H9 (cell line): Measurements from ENCODE around the gene GPBP1L1. TPM values are rescaled to one million over a fixed set of nuclear protein-coding genes. Genes with fewer than 3 reads are reported as not detected.
A peak's percentile ranks its signal among the peaks of the same experiment; 100 is the strongest.

Source experiments
- DNase-seq: peaks from one replicate; pipeline ENCODE4 v3.0.0-alpha.2; 2017
- H2AFZ ChIP-seq: one replicate; pipeline ENCODE4 v1.6.1; 2013; ENCODE audit warnings: mild to moderate bottlenecking, low read length, control low read depth, moderate library complexity
- H2AK5ac ChIP-seq: 2 replicates; pipeline ENCODE4 v1.6.1; 2013; ENCODE audit warnings: low read length, control low read depth, mixed read lengths; ENCODE audit not compliant: insufficient read length
- H2BK120ac ChIP-seq: one replicate; pipeline ENCODE4 v1.6.1; 2013; ENCODE audit warnings: low read depth, mild to moderate bottlenecking, low read length, control low read depth, inconsistent platforms; ENCODE audit not compliant: poor library complexity, severe bottlenecking
- H2BK12ac ChIP-seq: 2 replicates; pipeline ENCODE4 v1.6.1; 2013; ENCODE audit warnings: low read length, control low read depth, mixed read lengths, low read depth; ENCODE audit not compliant: insufficient read length
- H2BK15ac ChIP-seq: 2 replicates; pipeline ENCODE4 v1.6.1; 2013; ENCODE audit warnings: low read depth, low read length, control low read depth
- H2BK20ac ChIP-seq: one replicate; pipeline ENCODE4 v1.6.1; 2013; ENCODE audit warnings: low read depth, mild to moderate bottlenecking, low read length, control low read depth, inconsistent platforms; ENCODE audit not compliant: poor library complexity, severe bottlenecking
- H2BK5ac ChIP-seq: 2 replicates; pipeline ENCODE4 v1.6.1; 2013; ENCODE audit warnings: low read length, control low read depth, mixed read lengths; ENCODE audit not compliant: insufficient read length
- H3K14ac ChIP-seq: 2 replicates; pipeline ENCODE4 v1.6.1; 2013; ENCODE audit warnings: low read length, control low read depth; ENCODE audit not compliant: insufficient read depth
- H3K18ac ChIP-seq: 2 replicates; pipeline ENCODE4 v1.6.1; 2013; ENCODE audit warnings: low read depth, mild to moderate bottlenecking, mixed read lengths, low read length, control low read depth; ENCODE audit not compliant: insufficient read length
- H3K23ac ChIP-seq: 2 replicates; pipeline ENCODE4 v1.6.1; 2013; ENCODE audit warnings: low read length, control low read depth, mixed read lengths, low read depth; ENCODE audit not compliant: insufficient read length
- H3K23me2 ChIP-seq: 2 replicates; pipeline ENCODE4 v1.6.1; 2013; ENCODE audit warnings: low read depth, mild to moderate bottlenecking, mixed read lengths, low read length, control low read depth; ENCODE audit not compliant: insufficient read length, poor library complexity, severe bottlenecking
- H3K27ac ChIP-seq: 2 replicates; pipeline ENCODE4 v1.5.1; 2013; ENCODE audit warnings: low read length, control low read depth, mixed read lengths, low read depth; ENCODE audit not compliant: insufficient read length
- H3K27me3 ChIP-seq: 2 replicates; pipeline ENCODE4 v1.6.1; 2013; ENCODE audit warnings: low read length, control low read depth, inconsistent platforms; ENCODE audit not compliant: insufficient read depth
- H3K4ac ChIP-seq: 2 replicates; pipeline ENCODE4 v1.6.1; 2013; ENCODE audit warnings: low read depth, mild to moderate bottlenecking, control low read depth, inconsistent platforms, low read length, moderate library complexity
- H3K4me1 ChIP-seq: 2 replicates; pipeline ENCODE4 v1.6.1; 2013; ENCODE audit warnings: low read length, control low read depth, inconsistent platforms; ENCODE audit not compliant: insufficient read depth
- H3K4me2 ChIP-seq: 2 replicates; pipeline ENCODE4 v1.6.1; 2013; ENCODE audit warnings: low read length, control low read depth, mixed read lengths; ENCODE audit not compliant: insufficient read length, insufficient read depth
- H3K56ac ChIP-seq: 2 replicates; pipeline ENCODE4 v1.6.1; 2013; ENCODE audit warnings: low read depth, mild to moderate bottlenecking, mixed read lengths, low read length, control low read depth; ENCODE audit not compliant: insufficient read length
- H3K79me1 ChIP-seq: 2 replicates; pipeline ENCODE4 v1.6.1; 2013; ENCODE audit warnings: low read depth, mild to moderate bottlenecking, moderate library complexity, low read length, control low read depth, inconsistent platforms; ENCODE audit not compliant: insufficient read depth, poor library complexity, severe bottlenecking
- H3K79me2 ChIP-seq: 2 replicates; pipeline ENCODE4 v1.6.1; 2013; ENCODE audit warnings: low read length, control low read depth, inconsistent platforms; ENCODE audit not compliant: insufficient read depth
- H3K9ac ChIP-seq: 2 replicates; pipeline ENCODE4 v1.6.1; 2013; ENCODE audit warnings: low read length, control low read depth, mixed read lengths; ENCODE audit not compliant: insufficient read length; ENCODE audit errors: extremely low read depth
- H3K9me3 ChIP-seq: one replicate; pipeline ENCODE4 v1.6.1; 2013; ENCODE audit warnings: low read depth, low read length, inconsistent platforms; ENCODE audit not compliant: control insufficient read depth
- H3T11ph ChIP-seq: one replicate; pipeline ENCODE4 v1.6.1; 2013; ENCODE audit warnings: mild to moderate bottlenecking, low read length, control low read depth, inconsistent platforms
- H4K20me1 ChIP-seq: one replicate; pipeline ENCODE4 v1.6.1; 2013; ENCODE audit not compliant: control insufficient read depth, insufficient read length, insufficient read depth
- H4K5ac ChIP-seq: 2 replicates; pipeline ENCODE4 v1.6.1; 2013; ENCODE audit warnings: low read depth, mild to moderate bottlenecking, mixed read lengths, low read length, control low read depth; ENCODE audit not compliant: insufficient read length
- H4K8ac ChIP-seq: replicated peaks from 2 replicates; pipeline ENCODE4 v1.6.1; 2013; ENCODE audit warnings: low read length, control low read depth, mixed read lengths, low read depth; ENCODE audit not compliant: insufficient read length
- H4K91ac ChIP-seq: 2 replicates; pipeline ENCODE4 v1.6.1; 2013; ENCODE audit warnings: low read depth, mild to moderate bottlenecking, moderate library complexity, mixed read lengths, low read length, control low read depth; ENCODE audit not compliant: insufficient read length
- H3K27ac Mint-ChIP-seq, 3 experiments: 2 replicates in 2 of 3; 3 replicates in 1 of 3; pipeline ENCODE4 v1.8.0; 2020 to 2021; ENCODE audit warnings: mixed read lengths in 3 of 3, mild to moderate bottlenecking in 1 of 3, moderate library complexity in 1 of 3
- H3K27me3 Mint-ChIP-seq: 2 replicates; pipeline ENCODE4 v1.8.0; 2021; ENCODE audit warnings: low read depth, mild to moderate bottlenecking, moderate library complexity, mixed read lengths
- H3K36me3 Mint-ChIP-seq, 3 experiments: 2 replicates in 2 of 3; 3 replicates in 1 of 3; pipeline ENCODE4 v1.8.0; 2020 to 2021; ENCODE audit warnings: low read depth in 3 of 3, mixed read lengths in 3 of 3; ENCODE audit not compliant: insufficient read depth in 1 of 3
- H3K4me1 Mint-ChIP-seq, 2 experiments: 2 replicates each; pipeline ENCODE4 v1.8.0; 2020; ENCODE audit warnings: mixed read lengths in 2 of 2
- H3K4me3 Mint-ChIP-seq, 2 experiments: 2 replicates in 1 of 2; 3 replicates in 1 of 2; pipeline ENCODE4 v1.8.0; 2020 to 2021; ENCODE audit warnings: mild to moderate bottlenecking in 2 of 2, mixed read lengths in 2 of 2, moderate library complexity in 1 of 2
- H3K9me3 Mint-ChIP-seq, 2 experiments: 2 replicates in 1 of 2; 3 replicates in 1 of 2; pipeline ENCODE4 v1.8.0; 2020; ENCODE audit warnings: mild to moderate bottlenecking in 2 of 2, mixed read lengths in 2 of 2, moderate library complexity in 1 of 2
- CTCF ChIP-seq: fragments of 200-600 bp; sonication (generic); conservative IDR thresholded peaks from 3 replicates; pipeline ENCODE4 v1.8.0; 2021; ENCODE audit warnings: antibody characterized with exemption, mild to moderate bottlenecking
- WGBS: extraction: QIAGEN DNeasy Blood & Tissue Kit; methylation state at CpG from one replicate; pipeline ENCODE4 v1.1.7; 2013; ENCODE audit warnings: missing lambda C conversion rate, low lambda C conversion rate, mixed read lengths; ENCODE audit not compliant: insufficient read length; ENCODE audit errors: extremely low coverage; 5-methylcytosine and 5-hydroxymethylcytosine counted together
- total RNA-seq: library from RNA; stranded (reverse); gene quantifications from 2 replicates; pipeline ENCODE4 v1.2.1, GENCODE V29; 2021

Gene GPBP1L1
- total RNA-seq, 1 experiment from 2014 or later = 115 TPM

GRCh38 chr1:45660336-45660735, 26.0 kb downstream of the GPBP1L1 start:
- Mint-ChIP-seq H3K4me1 (peaks cover 5 to 7% of the 10 kb centered on the region in 2 experiments; a peak in 3 of 4 replicates), H3K4me3 (no peak overlapping the region), H3K27me3 (no peaks in the 10 kb centered on the region; the same call in 1 of the 2 replicates), H3K36me3 (peaks cover 42 to 63% (median 63%) of the 10 kb centered on the region in 3 experiments), H3K27ac (peak overlapping the region in 1 of 3 experiments; percentile 67; a peak in 2 of 7 replicates), H3K9me3 (0 out of 5 replicates have a peak, but pooled peaks cover 0 to 3% of the 10 kb centered on the region in 2 experiments)
- no peak for DNase-seq
- Histone ChIP-seq H3K4me2 (no peak overlapping the region), H3K4me1 (no peaks in the 10 kb centered on the region), H3K14ac (no peak overlapping the region), H3K18ac (no peak overlapping the region), H2BK5ac (no peak overlapping the region), H3K9ac (no peak overlapping the region), H2BK12ac (no peak overlapping the region), H2BK15ac (no peak overlapping the region), H2BK20ac (no peak overlapping the region), H3K23ac (no peak overlapping the region), H3K56ac (no peak overlapping the region), H3K4ac (no peak overlapping the region), H3K23me2 (no peaks in the 10 kb centered on the region), H2BK120ac (no peak overlapping the region), H3K27me3 (no peaks in the 10 kb centered on the region), H2AFZ (no peak overlapping the region), H3K27ac (no peak overlapping the region), H3K79me2 (peaks cover 13% of the 10 kb centered on the region; the same call in 1 of the 2 replicates), H3T11ph (no peak overlapping the region), H3K9me3 (no peaks in the 10 kb centered on the region), H4K8ac (no peak overlapping the region), H3K79me1 (peaks cover 9% of the 10 kb centered on the region), H4K91ac (no peak overlapping the region), H4K5ac (no peak overlapping the region), H2AK5ac (no peak overlapping the region), H4K20me1 (no peaks in the 10 kb centered on the region)
- no CpG with 5 or more reads among the region's 2 CpGs for WGBS
- no peak for TF ChIP-seq CTCF
